K562 (cell line): ENCODE results near the gene LRFN4. TPM values are rescaled to one million over a fixed set of nuclear protein-coding genes. Genes with fewer than 3 reads are reported as not detected.
A peak's percentile ranks its signal among the peaks of the same experiment; 100 is the strongest.

Source experiments
- ATF1 ChIP-seq, 2 experiments: fragments of 450-650 bp in 1 of 2; IDR thresholded peaks; 2 replicates each; pipeline ENCODE4 v1.6.1; 2016; ENCODE audit warnings: missing compliant biosample characterization in 1 of 2, missing genetic modification characterization in 1 of 2
- CBX5 ChIP-seq: IDR thresholded peaks from 2 replicates; pipeline ENCODE4 v1.6.1; 2014; ENCODE audit warnings: low read depth, borderline replicate concordance
- CHD2 ChIP-seq: IDR thresholded peaks from 2 replicates; pipeline ENCODE4 v1.6.1; 2011; ENCODE audit warnings: low read depth, low read length
- COPS2 ChIP-seq: fragments of 450-650 bp; conservative IDR thresholded peaks from 2 replicates; pipeline ENCODE4 v1.6.1; 2016; ENCODE audit warnings: mild to moderate bottlenecking, moderate library complexity
- ETV1 ChIP-seq: fragments of 450-650 bp; conservative IDR thresholded peaks from 2 replicates; pipeline ENCODE4 v1.6.1; 2016; ENCODE audit warnings: missing genetic modification characterization, control low read depth, low read depth, missing compliant biosample characterization
- ETV5 ChIP-seq: sonication (generic); formaldehyde crosslinking; IDR thresholded peaks from 2 replicates; pipeline ENCODE4 v1.4.0; 2020; ENCODE audit warnings: low read depth, mild to moderate bottlenecking, missing genetic modification reagents
- FOXP1 ChIP-seq: sonication (generic); formaldehyde crosslinking; IDR thresholded peaks from 2 replicates; pipeline ENCODE4 v1.8.0; 2022; ENCODE audit warnings: mild to moderate bottlenecking, missing genetic modification reagents
- GABPA ChIP-seq: fragments of 200-800 bp; sonication (Bioruptor generic); conservative IDR thresholded peaks from 2 replicates; pipeline ENCODE4 v1.6.1; 2016; ENCODE audit warnings: low read depth, missing genetic modification characterization, missing compliant biosample characterization
- GATAD2A ChIP-seq: fragments of 450-650 bp; IDR thresholded peaks from 2 replicates; pipeline ENCODE4 v1.6.1; 2017
- GTF2E2 ChIP-seq: fragments of 200-800 bp; sonication (Bioruptor generic); IDR thresholded peaks from 2 replicates; pipeline ENCODE4 v1.6.1; 2016; ENCODE audit warnings: missing genetic modification characterization, missing compliant biosample characterization
- HCFC1 ChIP-seq: IDR thresholded peaks from 2 replicates; pipeline ENCODE4 v1.6.1; 2012; ENCODE audit warnings: low read depth, low read length, improper control_type of control experiment
- HDGF ChIP-seq: fragments of 450-650 bp; IDR thresholded peaks from 2 replicates; pipeline ENCODE4 v1.6.1; 2016
- HMGN3 ChIP-seq: IDR thresholded peaks from 2 replicates; pipeline ENCODE4 v1.6.1; 2011; ENCODE audit warnings: borderline replicate concordance, low read depth, mild to moderate bottlenecking, mixed read lengths, low read length; ENCODE audit not compliant: insufficient read length; ENCODE audit errors: extremely low read depth
- MLX ChIP-seq, 2 experiments: fragments of 450-650 bp in 1 of 2; sonication (generic) in 1 of 2; formaldehyde crosslinking; conservative IDR thresholded peaks; 2 replicates each; pipeline versions ENCODE4 v1.4.0 to v1.8.1; 2020 to 2022; ENCODE audit warnings: mild to moderate bottlenecking in 1 of 2, missing genetic modification reagents in 1 of 2
- POLR3A ChIP-seq: IDR thresholded peaks from 2 replicates; pipeline ENCODE4 v1.6.1; 2011; ENCODE audit warnings: borderline replicate concordance, mild to moderate bottlenecking, moderate library complexity; ENCODE audit not compliant: insufficient read length, insufficient read depth; ENCODE audit errors: extremely low read depth
- RBBP5 ChIP-seq: fragments of 200-600 bp; sonication (generic); IDR thresholded peaks from 2 replicates; pipeline ENCODE4 v1.6.1; 2012; ENCODE audit warnings: borderline replicate concordance, mild to moderate bottlenecking, low read length, control low read depth, inconsistent platforms; ENCODE audit not compliant: insufficient read depth, poor library complexity, severe bottlenecking
- SREBF1 ChIP-seq: fragments of 150-350 bp; IDR thresholded peaks from 2 replicates; pipeline ENCODE4 v1.6.1; 2014; ENCODE audit warnings: antibody characterized with exemption, low read depth, low read length, borderline replicate concordance
- SREBF2 ChIP-seq: sonication (generic); formaldehyde crosslinking; IDR thresholded peaks from 2 replicates; pipeline ENCODE4 v1.4.0; 2020; ENCODE audit warnings: mild to moderate bottlenecking, missing genetic modification reagents
- STAG1 ChIP-seq: sonication (generic); formaldehyde crosslinking; IDR thresholded peaks from 2 replicates; pipeline ENCODE4 v1.5.0; 2020; ENCODE audit warnings: missing genetic modification reagents, borderline replicate concordance
- TAF7 ChIP-seq: fragments of 450-650 bp; IDR thresholded peaks from 2 replicates; pipeline ENCODE4 v1.6.1; 2016; ENCODE audit warnings: missing genetic modification characterization, missing compliant biosample characterization
- TCF3 ChIP-seq: sonication (generic); formaldehyde crosslinking; IDR thresholded peaks from 2 replicates; pipeline ENCODE4 v1.4.0; 2020; ENCODE audit warnings: mild to moderate bottlenecking, missing genetic modification reagents
- YY1 ChIP-seq, 3 experiments: IDR thresholded peaks; 2 replicates each; pipeline ENCODE4 v1.6.1; 2011; ENCODE audit warnings: low read length in 2 of 3, mild to moderate bottlenecking in 2 of 3, moderate library complexity in 2 of 3, borderline replicate concordance in 1 of 3, control low read depth in 1 of 3, low read depth in 1 of 3; ENCODE audit not compliant: insufficient read depth in 3 of 3, insufficient replicate concordance in 2 of 3, control insufficient read depth in 1 of 3, insufficient read length in 1 of 3; ENCODE audit errors: extremely low read depth in 1 of 3
- ZNF143 ChIP-seq: sonication (generic); formaldehyde crosslinking; IDR thresholded peaks from 2 replicates; pipeline ENCODE4 v1.9.0; 2022; ENCODE audit warnings: mild to moderate bottlenecking, missing genetic modification reagents
- ZNF232 ChIP-seq: sonication (generic); formaldehyde crosslinking; IDR thresholded peaks from 2 replicates; pipeline ENCODE4 v1.8.0; 2022; ENCODE audit warnings: mild to moderate bottlenecking, missing genetic modification reagents
- ZNF263 ChIP-seq: sonication (generic); formaldehyde crosslinking; IDR thresholded peaks from 2 replicates; pipeline ENCODE4 v1.8.0; 2022; ENCODE audit warnings: mild to moderate bottlenecking, missing genetic modification reagents, borderline replicate concordance
- ZNF277 ChIP-seq: fragments of 250-450 bp; sonication (Bioruptor Pico); IDR thresholded peaks from 2 replicates; pipeline ENCODE4 v1.8.0; 2022; ENCODE audit warnings: inconsistent platforms, mild to moderate bottlenecking, moderate library complexity, borderline replicate concordance
- ZNF695 ChIP-seq: fragments of 450-650 bp; formaldehyde crosslinking; IDR thresholded peaks from 2 replicates; pipeline ENCODE4 v1.4.0; 2020; ENCODE audit warnings: mild to moderate bottlenecking, moderate library complexity
- ZNF717 ChIP-seq: fragments of 250-450 bp; sonication (Bioruptor Pico); IDR thresholded peaks from 2 replicates; pipeline ENCODE4 v1.5.0; 2021
- polyA plus RNA-seq, 8 experiments: library from polyadenylated mRNA; depleted of rRNA in 4 of 8; stranded (reverse) in 5 of 8; unstranded in 3 of 8; fragments of >200 nt; fragmentation: Nextera tagmentation in 2 of 8; fragmentation: Illumina TruSeq in 1 of 8; extraction: Ambion mirVana in 2 of 8; extraction: Trizol in 1 of 8; gene quantifications; 2 replicates each; pipeline versions ENCODE4 v1.2.1 to v1.2.3, GENCODE V29; 2011 to 2014; ENCODE audit warnings: inconsistent platforms in 1 of 8, missing spikeins in 1 of 8
- total RNA-seq, 7 experiments: library from RNA; depleted of rRNA in 6 of 7; stranded (reverse); fragments of >200 nt in 6 of 7; fragmentation: Illumina TruSeq in 2 of 7; extraction: Trizol in 2 of 7; gene quantifications; 2 replicates each; pipeline versions ENCODE4 v1.2.1 to v1.2.3, GENCODE V29; 2011 to 2021; ENCODE audit warnings: low replicate concordance in 1 of 7

LRFN4 gene
- total and polyA plus RNA-seq, 9 of the 15 experiments (the other 6 are each of a cell fraction or from before 2014, with no cell fraction given), result 0.10 to 60.1 (median 6.7) TPM

- TF ChIP-seq ZNF277, result no peak
- TF ChIP-seq FOXP1 (CRISPR knock-in tag), result no peak
- TF ChIP-seq STAG1 (CRISPR knock-in tag), result no peak
- TF ChIP-seq ATF1 (CRISPR knock-in tag; IDR thresholded peaks at IDR 0.05), result no peak
- peak; percentile 79 for TF ChIP-seq ATF1 (tag; IDR thresholded peaks at IDR 0.05)
- no peak for TF ChIP-seq ETV5
- no peak for TF ChIP-seq TCF3 (CRISPR knock-in tag)
- TF ChIP-seq SREBF1, result no peak
- TF ChIP-seq GTF2E2 (tag), result no peak
- no peak for TF ChIP-seq SREBF2
- TF ChIP-seq ZNF695 (CRISPR knock-in tag), result no peak
- TF ChIP-seq ZNF143 (CRISPR knock-in tag), result no peak
- TF ChIP-seq HCFC1, result no peak
- peak; percentile 54; the same call in 1 of the 2 replicates for TF ChIP-seq HDGF
- TF ChIP-seq COPS2, result no peak
- no peak for TF ChIP-seq RBBP5
- no peak for TF ChIP-seq POLR3A
- TF ChIP-seq GABPA (tag), result no peak
- no peak for TF ChIP-seq ETV1
- TF ChIP-seq HMGN3, result no peak
- no peak for TF ChIP-seq YY1 (IDR thresholded peaks at IDR 0.05; ENCODE audit: borderline replicate concordance in 1 of 3, control insufficient read depth in 1 of 3, extremely low read depth in 1 of 3, insufficient read depth in 3 of 3, insufficient read length in 1 of 3, insufficient replicate concordance in 2 of 3, low read depth in 1 of 3, low read length in 2 of 3)
- TF ChIP-seq ZNF232 (CRISPR knock-in tag), result no peak
- no peak for TF ChIP-seq CHD2
- TF ChIP-seq MLX (CRISPR knock-in tag; conservative IDR thresholded peaks at IDR 0.05), result no peak
- TF ChIP-seq CBX5, result no peak
- no peak for TF ChIP-seq ZNF717
- TF ChIP-seq ZNF263 (CRISPR knock-in tag), result no peak
- TF ChIP-seq GATAD2A, result no peak
- peak; percentile 7; the same call in 1 of the 2 replicates for TF ChIP-seq TAF7
Measured at GRCh38 chr11:66891851-66892660, 35.2 kb downstream of the LRFN4 start (continued).
